NCI-H1694 (cell line): Measurements from ENCODE around the gene MAML3.
A peak's percentile ranks its signal among the peaks of the same experiment; 100 is the strongest.

Experiments
- DNase-seq: peaks from one replicate; lab custom pipeline; 2025; lab: John Stamatoyannopoulos, UW

The MAML3 gene

GRCh38 chr4:139783741-139784484 lies 370.1 kb downstream of the MAML3 start:
- DNase-seq: no peak

- no peak for DNase-seq
Observed at GRCh38 chr4:139782926-139783522, 371.0 kb downstream of the MAML3 start.

- no peak for DNase-seq
Observed at GRCh38 chr4:139781066-139781465, 372.9 kb downstream of the MAML3 start.

GRCh38 chr4:139779691-139780090 lies 374.3 kb downstream of the MAML3 start:
- no peak for DNase-seq

- no peak for DNase-seq
Observed at GRCh38 chr4:139777757-139778156, 376.2 kb downstream of the MAML3 start.

GRCh38 chr4:139776235-139776634 lies 377.7 kb downstream of the MAML3 start:
- no peak for DNase-seq

GRCh38 chr4:139774759-139775487 lies 379.1 kb downstream of the MAML3 start:
- no peak for DNase-seq

GRCh38 chr4:139773560-139774318 lies 380.2 kb downstream of the MAML3 start:
- no peak for DNase-seq

GRCh38 chr4:139770361-139770760 lies 383.6 kb downstream of the MAML3 start:
- DNase-seq: no peak

- no peak for DNase-seq
Observed at GRCh38 chr4:139769364-139769763, 384.6 kb downstream of the MAML3 start.

GRCh38 chr4:139768896-139769295 lies 385.1 kb downstream of the MAML3 start:
- no peak for DNase-seq

- DNase-seq: no peak
Observed at GRCh38 chr4:139768366-139768765, 385.6 kb downstream of the MAML3 start.

GRCh38 chr4:139767585-139767984 lies 386.4 kb downstream of the MAML3 start:
- no peak for DNase-seq

- DNase-seq: no peak
Observed at GRCh38 chr4:139767168-139767567, 386.8 kb downstream of the MAML3 start.

- no peak for DNase-seq
Observed at GRCh38 chr4:139764686-139765310, 389.2 kb downstream of the MAML3 start.

- DNase-seq: no peak
Observed at GRCh38 chr4:139764182-139764581, 389.8 kb downstream of the MAML3 start.

GRCh38 chr4:139763672-139764071 lies 390.3 kb downstream of the MAML3 start:
- DNase-seq: no peak

- DNase-seq: peak; percentile 36
Observed at GRCh38 chr4:139763205-139763604, 390.8 kb downstream of the MAML3 start.

- no peak for DNase-seq
Observed at GRCh38 chr4:139762720-139763119, 391.3 kb downstream of the MAML3 start.

- peak; percentile 30 for DNase-seq
Observed at GRCh38 chr4:139761461-139761860, 392.5 kb downstream of the MAML3 start.

- DNase-seq: no peak
Observed at GRCh38 chr4:139760567-139760966, 393.4 kb downstream of the MAML3 start.

GRCh38 chr4:139759097-139759496 lies 394.9 kb downstream of the MAML3 start:
- no peak for DNase-seq
